ENCODE results near the gene CDCA4.

The CDCA4 gene

GRCh38 chr14:105013150-105013785 is 7.6 kb downstream of the CDCA4 start:
- DNase-seq (ENCODE audit: low spot score) = no peak

- DNase-seq (ENCODE audit: low spot score) = no peak
Measured at GRCh38 chr14:105012171-105012985, 8.5 kb downstream of the CDCA4 start.

GRCh38 chr14:105011312-105011990 is 9.4 kb downstream of the CDCA4 start:
- DNase-seq (ENCODE audit: low spot score) = no peak

GRCh38 chr14:105010891-105011291 is 10.0 kb downstream of the CDCA4 start:
- no peak for DNase-seq (ENCODE audit: low spot score)

- no peak for DNase-seq (ENCODE audit: low spot score)
Measured at GRCh38 chr14:105010106-105010505, 10.8 kb downstream of the CDCA4 start.

GRCh38 chr14:105007593-105008264 is 13.2 kb downstream of the CDCA4 start:
- DNase-seq (ENCODE audit: low spot score) = no peak

GRCh38 chr14:105006831-105007592 is 13.9 kb downstream of the CDCA4 start:
- DNase-seq (ENCODE audit: low spot score) = no peak

- DNase-seq (ENCODE audit: low spot score) = no peak
Measured at GRCh38 chr14:105005929-105006830, 14.7 kb downstream of the CDCA4 start.

GRCh38 chr14:105005329-105005928 is 15.5 kb downstream of the CDCA4 start:
- no peak for DNase-seq (ENCODE audit: low spot score)

GRCh38 chr14:104999361-104999760 is 21.5 kb downstream of the CDCA4 start:
- no peak for DNase-seq (ENCODE audit: low spot score)

- no peak for DNase-seq (ENCODE audit: low spot score)
Measured at GRCh38 chr14:104998801-104999200, 22.1 kb downstream of the CDCA4 start.

GRCh38 chr14:104996483-104996882 is 24.4 kb downstream of the CDCA4 start:
- DNase-seq (ENCODE audit: low spot score) = no peak

GRCh38 chr14:104996032-104996431 is 24.9 kb downstream of the CDCA4 start:
- DNase-seq (ENCODE audit: low spot score) = no peak

GRCh38 chr14:104994978-104995377 is 25.9 kb downstream of the CDCA4 start:
- DNase-seq (ENCODE audit: low spot score) = no peak

GRCh38 chr14:104993808-104994591 is 26.9 kb downstream of the CDCA4 start:
- DNase-seq (ENCODE audit: low spot score) = no peak

- no peak for DNase-seq (ENCODE audit: low spot score)
Measured at GRCh38 chr14:104993306-104993705, 27.6 kb downstream of the CDCA4 start.

- DNase-seq (ENCODE audit: low spot score) = no peak
Measured at GRCh38 chr14:104992501-104992900, 28.4 kb downstream of the CDCA4 start.

GRCh38 chr14:104991896-104992230 is 29.0 kb downstream of the CDCA4 start:
- DNase-seq (ENCODE audit: low spot score) = no peak

- DNase-seq (ENCODE audit: low spot score) = no peak
Measured at GRCh38 chr14:104989951-104990303, 31.0 kb downstream of the CDCA4 start.

Measured in COLO829 (cell line).